GM11168 (cell line): ENCODE measurements around the gene HOXB8.

Experiments used
- in situ Hi-C: fragments of 300-500 bp; cut with MboI; formaldehyde crosslinking; loops from one replicate; pipeline ENCODE4 v1.12.0; 2022; ENCODE audit warnings: low sequenced_read_pairs; ENCODE audit not compliant: unreplicated experiment

HOXB8 gene

DNA sequence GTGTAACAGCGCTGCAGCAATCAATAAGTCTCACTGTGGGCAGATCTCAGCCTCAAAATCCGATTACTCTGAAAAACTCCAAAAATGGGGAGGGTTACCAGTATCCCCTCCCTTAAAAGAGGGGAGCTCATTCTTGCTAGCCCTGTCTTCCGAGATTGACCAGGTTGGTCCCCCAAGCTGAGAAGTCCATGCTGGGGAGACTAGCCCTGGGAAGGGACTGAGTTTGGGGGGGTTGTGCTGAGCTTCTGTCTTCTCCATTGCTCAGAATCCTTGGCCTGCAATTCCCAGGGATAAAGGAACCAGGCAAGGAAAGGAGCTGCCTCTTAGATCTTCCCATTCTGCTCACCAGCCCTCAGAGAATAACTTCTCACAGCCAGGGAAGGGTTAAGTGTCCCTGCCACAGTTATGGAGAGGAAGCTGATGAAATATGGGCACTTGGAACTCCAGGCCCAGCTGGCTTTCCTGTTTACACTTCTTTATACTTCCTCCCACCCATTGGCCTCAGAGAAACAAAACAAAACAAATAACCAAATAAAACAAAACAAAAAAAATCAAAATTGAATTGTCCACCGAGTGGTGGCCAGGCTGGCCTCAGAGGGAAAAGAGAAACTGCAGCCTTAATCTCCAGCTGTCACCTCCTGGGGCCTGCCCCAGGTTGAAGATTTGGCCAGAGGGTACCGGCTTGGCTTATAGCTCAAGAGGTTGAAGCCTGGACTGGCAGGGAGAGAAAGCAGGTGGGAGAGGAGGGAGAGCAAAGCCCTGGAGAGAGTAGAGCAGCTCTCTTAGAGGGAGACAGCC, 27.6 kb downstream of the HOXB8 start:
- in situ Hi-C loops: no loop called here

DNA sequence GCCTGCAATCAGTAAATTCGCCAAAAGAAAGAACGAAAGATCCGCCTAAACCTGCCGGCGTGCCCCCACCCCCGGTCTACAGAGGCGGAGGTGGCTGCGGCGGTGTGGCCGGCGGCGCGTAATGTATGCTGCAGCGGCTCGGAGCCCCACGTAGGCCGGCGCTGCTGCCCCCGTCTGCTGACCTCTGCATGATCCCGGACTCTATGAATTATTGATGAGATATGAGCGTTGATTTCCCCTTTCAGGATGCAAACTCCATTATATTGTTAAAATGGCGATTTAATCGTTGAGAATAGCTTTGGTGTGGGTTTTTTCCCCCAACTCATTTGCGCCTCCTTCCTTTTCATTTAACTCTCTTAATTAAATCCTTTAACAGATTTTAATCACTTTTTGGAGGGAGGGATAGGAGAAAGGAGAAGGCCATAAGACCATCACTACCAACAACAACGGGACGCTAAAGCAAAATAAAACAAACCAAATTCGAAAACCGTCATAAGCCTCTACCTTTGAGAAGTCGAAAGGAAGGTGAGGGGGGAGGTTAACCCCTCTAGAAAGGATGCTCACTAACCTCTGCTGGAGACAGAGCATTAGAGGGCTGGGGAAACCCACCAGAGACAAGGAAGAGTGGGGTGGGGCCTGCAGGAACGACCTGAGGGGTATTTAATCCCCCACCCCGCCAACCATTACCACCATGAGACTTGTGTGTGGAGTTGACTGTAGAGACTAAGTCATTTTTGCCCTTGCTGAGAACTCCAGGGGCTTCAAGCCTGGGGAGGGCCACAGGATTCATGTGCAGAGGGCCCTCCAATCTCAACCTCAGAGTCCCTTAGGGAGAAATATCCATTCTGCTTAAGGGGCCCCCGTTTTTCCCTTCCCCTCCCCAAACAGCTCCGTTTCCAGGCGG, 28.5 kb downstream of the HOXB8 start:
- in situ Hi-C loops: no loop called here

DNA sequence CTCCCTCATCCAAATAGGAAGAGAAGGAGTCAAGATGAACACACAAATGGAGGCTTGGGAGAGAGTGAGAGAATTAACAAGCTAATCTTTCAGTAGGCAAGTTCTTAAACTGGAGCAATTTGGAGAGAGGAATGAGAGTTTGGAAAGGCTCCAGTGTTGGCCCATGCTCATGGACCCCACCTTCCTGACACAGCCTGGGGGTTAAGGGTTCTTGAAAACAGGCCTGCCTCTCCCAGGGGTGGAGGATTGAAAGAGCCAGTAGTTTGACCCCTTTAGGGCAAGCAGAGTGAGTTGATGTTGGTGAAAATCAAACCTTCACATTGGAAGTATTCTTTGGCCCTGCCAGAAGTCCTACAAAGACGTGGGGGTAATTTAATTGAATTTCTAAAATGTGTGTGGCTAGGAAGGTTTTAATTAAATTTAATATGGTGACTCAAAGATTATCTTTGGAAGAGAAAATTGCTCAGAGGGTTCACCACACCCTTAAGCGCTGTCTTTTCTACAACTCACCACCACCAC, 30.8 kb downstream of the HOXB8 start:
- in situ Hi-C loops: no loop called here

DNA sequence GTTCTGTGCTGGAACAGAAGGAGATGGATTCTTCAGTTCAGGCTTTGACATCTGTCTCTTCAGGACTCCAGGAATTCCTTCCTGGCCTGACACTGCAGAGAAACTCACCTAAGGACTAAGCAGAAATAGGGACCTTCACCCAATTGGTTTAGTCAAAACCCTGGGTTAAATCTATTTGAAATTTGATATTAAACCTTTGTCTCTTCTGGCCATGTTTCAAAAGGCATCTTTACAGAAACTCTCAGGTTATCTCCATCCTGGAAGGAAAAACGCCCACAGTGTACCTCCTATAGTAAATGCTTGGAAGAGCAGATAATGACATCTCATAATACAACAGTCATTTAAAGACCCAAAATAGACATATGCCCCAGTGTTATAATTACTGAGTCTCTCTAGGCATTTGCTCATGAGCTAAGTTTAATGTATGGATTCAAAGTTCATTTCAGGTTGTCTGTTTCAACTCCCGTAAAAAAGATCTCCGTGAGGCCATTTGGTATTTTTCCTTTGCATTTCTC, 31.3 kb downstream of the HOXB8 start:
- in situ Hi-C loops: no loop called here

DNA sequence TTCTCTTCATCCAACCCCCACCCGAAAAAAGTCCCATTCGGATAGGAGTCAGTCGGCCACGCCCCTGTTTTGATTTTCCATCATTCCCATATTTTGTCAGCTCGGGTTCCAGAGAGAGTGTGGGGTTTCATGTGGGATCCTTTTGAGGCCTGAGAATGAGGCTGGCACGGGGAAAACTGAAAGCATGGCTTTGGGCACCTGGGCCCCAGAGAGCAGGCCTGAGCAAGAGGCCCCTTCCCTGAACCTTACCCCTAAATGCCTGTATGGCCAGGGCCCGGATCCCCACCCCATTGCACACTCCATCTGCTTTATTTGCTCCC, 32.4 kb downstream of the HOXB8 start:
- in situ Hi-C loops: no loop called here

DNA sequence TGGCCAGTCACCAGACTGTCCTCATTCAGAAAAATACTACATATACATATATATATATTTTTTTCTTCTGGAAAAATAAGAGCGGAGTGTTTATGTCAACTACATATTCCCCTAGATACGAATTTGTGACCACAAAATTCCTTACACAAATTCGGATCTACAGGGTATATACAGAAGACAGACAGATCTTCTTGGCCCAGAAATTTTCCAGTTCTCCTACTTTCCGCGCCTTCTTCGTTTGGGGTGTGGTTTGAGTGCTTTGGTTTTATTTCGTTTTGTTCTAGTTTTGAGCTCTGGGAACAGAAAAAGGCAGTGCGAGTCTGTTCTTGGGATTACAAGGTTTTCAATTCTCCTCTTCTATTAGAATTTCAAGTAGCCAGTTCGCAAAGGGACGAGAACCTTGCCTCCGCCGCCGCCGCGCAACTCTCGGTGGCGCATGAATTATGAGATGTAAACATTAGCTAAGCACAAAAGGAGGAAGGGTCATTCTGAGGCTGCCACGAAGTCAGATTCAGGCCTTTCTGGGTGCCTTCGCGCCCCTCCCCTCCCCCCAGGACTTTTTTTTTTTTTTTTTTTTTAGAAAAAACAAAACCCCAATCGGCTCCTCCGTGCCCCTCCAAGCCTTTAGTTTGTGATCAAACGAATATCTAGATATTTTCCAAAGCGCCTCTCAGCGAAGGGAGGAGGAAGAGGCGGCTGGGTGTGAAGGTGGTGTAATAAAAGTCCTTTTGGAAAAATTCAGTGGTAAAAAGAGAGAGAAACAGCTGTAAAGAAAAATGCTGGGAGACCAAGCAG, 35.1 kb downstream of the HOXB8 start:
- in situ Hi-C loops: no loop called here

DNA sequence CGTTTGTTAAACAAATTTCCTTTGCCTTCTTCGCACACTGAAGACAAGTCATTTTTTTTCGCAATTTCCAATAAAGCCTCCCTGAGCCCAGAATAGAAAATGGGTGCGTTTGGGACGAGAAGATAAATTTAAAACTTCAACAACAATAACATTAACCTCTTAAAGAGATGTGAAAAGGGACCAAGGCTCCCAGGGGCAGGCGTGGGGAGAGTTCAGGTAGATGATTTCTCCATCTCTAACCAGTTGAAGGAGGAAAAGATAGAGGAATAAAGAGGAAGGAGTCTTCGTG, 35.7 kb downstream of the HOXB8 start:
- in situ Hi-C loops: no loop called here

DNA sequence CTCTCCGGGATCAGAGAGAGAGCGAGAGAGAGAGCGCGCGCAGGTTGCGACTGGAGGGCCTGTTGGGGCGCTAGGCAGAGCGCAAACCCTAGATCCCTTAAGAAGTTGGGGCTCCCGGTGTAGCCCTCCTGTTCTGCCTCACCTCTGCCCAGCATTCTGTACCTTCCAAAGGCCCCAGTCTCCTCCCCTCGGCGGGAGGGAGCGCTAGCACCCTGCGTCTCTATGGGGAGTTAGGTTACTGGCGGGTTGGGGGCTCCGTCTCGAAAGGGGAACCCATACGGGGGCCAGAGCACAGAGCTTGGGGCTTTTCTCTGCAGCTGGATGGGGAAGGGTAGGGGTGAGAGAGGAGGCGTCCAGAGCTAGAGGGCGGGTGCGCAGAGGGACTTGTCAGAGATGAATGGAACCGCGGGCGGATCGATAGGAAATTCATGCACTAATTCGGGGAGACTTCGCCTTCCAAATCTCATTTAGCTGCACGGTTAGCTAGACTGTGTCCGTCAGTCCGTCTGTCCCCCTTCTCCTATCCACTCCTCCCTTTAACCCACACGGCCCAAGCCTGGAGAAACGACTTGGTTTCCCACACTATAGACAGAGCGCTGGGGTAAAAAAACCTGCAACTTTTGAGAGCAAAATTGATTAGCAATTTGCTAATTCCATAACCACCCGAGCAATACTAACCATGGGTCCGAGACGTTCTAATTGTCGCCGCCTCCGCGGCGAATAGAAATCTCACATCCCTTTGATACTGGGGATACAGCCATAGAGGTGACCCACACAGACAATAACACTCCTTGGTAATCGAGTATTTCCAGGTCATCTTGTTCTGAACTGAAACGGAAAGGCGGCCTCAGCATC, 36.2 kb downstream of the HOXB8 start:
- in situ Hi-C loops: no loop called here

DNA sequence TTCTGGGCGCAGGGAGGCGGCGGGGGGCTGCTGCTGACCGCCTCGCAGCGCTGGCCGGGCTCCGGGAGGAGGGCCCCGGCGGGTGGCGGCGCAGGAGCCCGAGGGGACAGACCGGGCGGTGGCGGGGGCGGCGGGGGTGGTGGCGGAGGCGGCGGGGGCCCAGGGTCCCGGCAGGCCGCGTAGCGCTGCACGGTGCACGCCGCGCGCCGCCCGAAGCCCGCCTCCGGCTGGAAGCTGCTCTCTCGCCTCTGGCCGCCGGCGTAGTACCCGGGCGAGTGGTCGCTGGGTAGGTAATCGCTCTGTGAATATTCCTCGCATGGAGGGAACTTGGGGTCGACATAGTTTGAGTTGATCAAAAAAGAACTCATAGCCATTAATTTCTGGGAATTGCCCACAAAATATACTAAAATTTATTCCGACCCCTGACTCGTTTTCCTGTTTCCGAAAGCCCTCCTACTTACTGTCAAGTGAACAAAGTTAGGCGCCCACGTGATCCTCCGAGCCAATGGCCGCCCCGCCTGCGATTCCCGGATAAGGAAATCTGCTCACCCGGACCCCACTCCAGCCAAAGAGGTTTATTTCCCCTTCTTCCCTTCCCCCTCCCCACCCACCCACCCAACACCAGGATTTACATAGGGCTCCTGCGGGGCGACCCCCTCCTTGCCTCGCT, 37.0 kb downstream of the HOXB8 start, which contains the start of gene HOXB4:
TSS of gene HOXB4 (minus strand) at position 405 of the 670 bp plus-strand sequence. CDS start at position 374, 31 bp downstream.
- in situ Hi-C loops: no loop called here

DNA sequence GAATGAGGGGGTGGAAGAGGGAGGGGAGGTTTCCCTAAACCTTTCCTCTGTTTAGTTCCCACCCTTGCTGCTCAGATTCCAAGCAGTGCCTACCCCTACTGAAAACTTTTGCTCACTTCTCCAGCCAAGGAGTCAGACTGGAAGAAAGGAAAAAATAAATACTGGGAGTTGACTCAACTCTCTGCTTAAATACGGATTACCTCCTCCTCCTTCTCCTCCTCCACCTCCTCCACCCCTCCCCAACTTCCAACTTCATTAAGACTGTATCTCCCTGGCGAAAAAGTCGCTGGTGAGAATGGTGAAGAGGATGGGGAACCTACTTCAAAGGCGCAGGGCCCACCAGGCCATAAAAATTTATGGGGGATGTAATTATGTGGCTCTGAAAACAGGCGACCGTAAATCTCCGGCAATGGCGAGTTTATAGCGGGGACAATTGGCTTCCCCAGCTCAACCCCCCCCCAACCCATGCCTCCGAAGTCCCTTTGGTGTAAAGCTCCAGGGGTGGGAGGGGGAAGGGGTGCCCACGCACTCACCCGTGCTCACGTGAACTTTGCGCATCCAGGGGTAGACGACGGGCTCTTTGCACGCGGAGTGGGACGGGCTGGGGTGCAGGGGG, 37.7 kb downstream of the HOXB8 start:
- in situ Hi-C loops: no loop called here

DNA sequence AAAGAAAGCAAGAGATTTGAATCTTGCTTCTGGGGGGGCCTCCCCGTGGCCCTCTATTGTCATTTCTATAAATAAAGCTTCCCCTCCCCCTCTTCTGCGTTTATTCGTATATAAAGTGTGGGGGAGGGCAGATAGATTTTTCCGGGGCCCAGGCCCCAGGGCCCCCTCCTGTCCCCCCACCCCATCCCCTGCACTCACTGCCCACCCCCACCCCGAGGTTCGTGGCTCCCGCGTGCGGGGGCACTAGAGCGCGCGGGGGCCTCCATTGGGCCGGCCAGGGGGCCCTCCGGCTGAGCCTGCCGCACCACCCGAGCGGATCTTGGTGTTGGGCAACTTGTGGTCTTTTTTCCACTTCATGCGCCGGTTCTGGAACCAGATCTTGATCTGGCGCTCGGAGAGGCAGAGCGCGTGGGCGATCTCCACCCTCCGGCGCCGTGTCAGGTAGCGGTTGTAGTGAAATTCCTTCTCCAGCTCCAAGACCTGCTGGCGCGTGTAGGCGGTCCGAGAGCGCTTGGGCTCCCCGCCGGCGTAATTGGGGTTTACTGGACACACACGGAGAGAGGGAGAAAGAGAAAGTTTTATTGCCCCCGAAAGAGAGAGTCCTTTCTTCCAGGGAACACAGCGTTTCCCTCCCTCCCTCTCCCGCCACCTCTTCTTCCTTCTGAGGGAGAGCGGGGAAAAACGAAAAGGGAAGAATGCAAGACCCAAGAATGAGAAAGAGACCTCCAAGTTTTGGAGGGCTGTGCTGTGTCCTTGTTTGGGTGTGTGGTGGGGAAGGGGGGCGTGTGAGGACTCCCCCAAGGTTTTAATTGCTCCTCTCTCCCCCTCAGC, 38.4 kb downstream of the HOXB8 start:
- in situ Hi-C loops: no loop called here

DNA sequence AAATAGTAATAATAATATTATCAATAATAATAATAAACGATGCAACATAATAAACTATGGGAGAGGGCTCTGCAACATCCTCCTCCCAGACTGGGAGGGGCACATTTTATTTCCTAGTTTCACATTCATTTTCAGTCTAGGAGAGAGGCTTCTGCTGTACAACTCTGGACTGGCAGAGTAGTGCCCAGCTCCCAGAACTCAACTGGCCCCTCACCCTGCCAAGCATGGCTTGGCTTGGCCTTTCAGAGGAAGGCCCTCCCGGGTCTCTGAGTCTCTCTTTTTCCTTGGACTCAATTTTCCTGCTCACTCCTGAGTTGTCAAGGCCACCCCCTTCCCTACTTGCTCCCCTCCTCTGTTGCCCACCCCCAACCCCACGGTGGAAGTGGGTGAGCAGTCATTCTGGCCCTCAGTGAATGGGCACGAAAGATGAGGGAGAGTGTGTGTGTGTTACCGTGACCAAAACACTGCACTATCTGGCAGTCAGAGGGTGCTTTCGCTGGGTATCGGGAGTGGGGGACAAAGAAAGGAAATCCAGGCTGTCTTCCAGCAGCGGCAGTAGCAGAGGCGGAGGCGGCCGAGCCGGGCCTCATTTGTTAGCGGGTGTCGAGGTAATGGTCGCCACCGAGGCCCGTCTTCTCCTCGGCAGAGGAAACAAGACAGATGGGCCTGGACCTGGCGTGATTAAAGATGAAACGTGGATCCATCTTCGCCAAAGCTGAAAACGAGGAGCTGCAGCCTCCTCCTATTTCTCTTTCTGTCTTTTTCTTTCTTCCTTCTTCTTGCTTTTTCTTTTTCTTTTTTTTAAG, 39.2 kb downstream of the HOXB8 start:
- in situ Hi-C loops: no loop called here

DNA sequence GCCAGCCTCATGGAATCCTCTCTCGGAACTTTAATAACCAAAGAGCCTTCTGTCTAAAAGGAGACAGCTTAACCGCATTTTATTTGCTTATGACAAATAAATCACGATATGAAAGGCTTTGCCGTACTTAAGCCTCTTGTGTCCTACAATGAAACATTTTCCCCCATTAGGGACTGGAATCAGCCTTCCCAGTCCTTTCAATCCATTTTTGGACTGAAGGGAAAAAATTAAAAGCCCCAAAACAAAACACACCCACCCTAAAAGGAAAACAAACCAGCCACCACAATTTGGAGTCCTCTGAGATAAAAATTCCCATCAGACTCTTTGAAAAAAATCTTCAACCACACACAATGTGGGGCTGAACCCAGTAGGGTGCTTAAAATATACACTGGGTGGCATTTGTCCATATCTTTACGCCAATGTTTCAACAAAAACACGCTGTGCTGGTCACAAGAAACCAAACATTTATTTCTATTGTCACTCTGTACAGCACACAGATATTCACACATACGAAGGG, 40.0 kb downstream of the HOXB8 start:
- in situ Hi-C loops: no loop called here

DNA sequence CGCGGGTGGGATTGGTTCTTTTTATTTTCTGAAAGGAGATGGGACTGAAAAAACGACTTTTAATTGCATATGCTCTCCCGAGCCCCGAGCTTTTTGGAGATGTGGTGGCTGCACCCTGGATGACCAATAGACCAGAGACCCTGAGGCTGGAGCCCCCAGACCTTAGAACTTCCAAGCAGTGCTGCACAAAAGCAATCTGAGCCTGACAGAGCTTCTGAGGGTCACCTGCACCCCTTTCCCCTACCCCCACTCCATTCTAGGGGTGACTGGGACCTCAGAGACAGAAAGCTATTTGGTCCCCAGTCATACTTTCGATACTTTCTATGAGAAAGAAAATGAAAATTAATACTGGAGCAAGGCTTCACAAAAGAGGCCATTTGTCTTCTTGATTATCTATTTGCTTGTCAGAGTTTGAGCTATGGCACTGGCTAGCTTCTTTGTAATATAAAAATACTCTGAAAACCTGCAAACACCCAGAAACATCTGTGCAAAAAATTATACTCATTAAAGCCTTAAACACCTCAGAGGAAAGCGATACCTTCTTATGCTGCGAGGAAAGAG, 40.5 kb downstream of the HOXB8 start:
- in situ Hi-C loops: no loop called here

DNA sequence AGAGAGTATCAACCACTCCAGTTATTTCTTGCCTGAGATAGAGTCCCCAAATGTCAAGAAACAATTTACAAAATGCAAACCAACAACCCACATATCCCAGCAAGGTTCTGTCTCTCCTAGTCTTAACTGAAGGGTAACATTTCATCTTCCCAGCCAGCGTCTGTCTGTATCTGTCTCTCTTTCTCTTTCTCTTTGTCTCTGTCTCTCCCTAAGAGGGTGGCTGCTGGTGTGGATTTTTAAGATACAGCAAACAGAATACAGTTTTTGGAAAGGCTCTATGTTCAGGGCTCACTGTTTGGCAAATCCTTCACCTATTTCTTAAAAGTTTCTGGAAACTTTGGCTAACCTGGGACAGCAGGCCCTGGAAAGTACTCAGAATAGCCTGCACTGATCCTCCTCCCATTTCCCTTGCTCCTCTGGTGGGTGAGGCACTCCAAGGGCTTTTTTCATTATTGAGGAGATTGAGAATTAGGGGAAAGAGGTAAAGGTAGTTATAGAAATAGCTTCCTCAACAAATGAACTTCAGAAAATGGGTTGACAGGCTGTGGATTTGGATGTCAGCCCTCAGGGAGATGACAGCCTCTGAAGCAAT, 43.2 kb downstream of the HOXB8 start:
- in situ Hi-C loops: no loop called here
